Pancreas (tissue), 10 donors: ENCODE results near the gene TNIK. TPM values are rescaled to one million over a fixed set of nuclear protein-coding genes. Genes with fewer than 3 reads are reported as not detected.
A peak's percentile ranks its signal among the peaks of the same experiment; 100 is the strongest.

Source experiments
- ATAC-seq, 4 donors: fragments of 200-7000 bp; cut with Tn5 transposase; one replicate each; pipeline versions ENCODE4 v1.8.0 to v1.9.1; 2020; ENCODE audit warnings: mild to moderate bottlenecking in 4 of 4, moderate library complexity in 4 of 4
- DNase-seq, 6 donors: peaks; one replicate each; pipeline ENCODE4 v3.0.0-alpha.2; 2020
- FAIRE-seq: peaks from 2 replicates; lab custom pipeline; 2012; peaks lifted over from hg19 to GRCh38; lab: Jason Lieb, UNC
- H3K27ac ChIP-seq, 4 donors: fragments of 200-600 bp; sonication (generic); 1 replicate in 3 of 4; 2 replicates in 1 of 4; pipeline versions ENCODE4 v1.5.0 to v1.8.0; 2020
- H3K27me3 ChIP-seq, 4 donors: fragments of 200-600 bp; one replicate each; pipeline ENCODE4 v1.8.0; 2021
- H3K36me3 ChIP-seq, 3 donors: fragments of 200-600 bp; sonication (generic) in 1 of 3; one replicate each; pipeline versions ENCODE4 v1.5.0 to v1.8.0; 2020 to 2021
- H3K4me1 ChIP-seq, 3 donors: fragments of 200-600 bp; one replicate each; pipeline ENCODE4 v1.8.0; 2021
- H3K4me3 ChIP-seq, 4 donors: fragments of 200-600 bp; sonication (generic) in 2 of 4; one replicate each; pipeline versions ENCODE4 v1.5.0 to v1.8.0; 2020 to 2021
- H3K9me3 ChIP-seq, 4 donors: fragments of 200-600 bp; one replicate each; pipeline ENCODE4 v1.8.0; 2021
- WGBS, 2 donors: extraction: QIAGEN DNeasy Blood & Tissue Kit; methylation state at CpG; one replicate each; pipeline ENCODE4 v1.1.7; 2013; 5-methylcytosine and 5-hydroxymethylcytosine counted together
- intact Hi-C, 3 donors: fragments of 100-400 bp; cut with DNase I; formaldehyde crosslinking; loops; one replicate each; pipeline versions ENCODE4 v1.11.1 to v1.14.2; 2022
- polyA plus RNA-seq, 2 donors: library from polyadenylated mRNA; stranded (reverse); fragments of 200-250 nt; gene quantifications; one replicate each; pipeline ENCODE4 v1.2.3, GENCODE V29; 2013
- total RNA-seq, 6 donors: library from RNA; stranded (reverse); fragmentation: NEBNext Ultra II Directional in 4 of 6; extraction: Animal tissue kit (Norgen Biotek cat#: 25700) in 4 of 6; gene quantifications; one replicate each; pipeline versions ENCODE4 v1.2.1 to v1.2.4, GENCODE V29; 2021 to 2023
- TF ChIP-seq, protein P1 (sequence below), 4 donors: fragments of 200-600 bp; sonication (generic) in 3 of 4; IDR thresholded peaks; one replicate each; pipeline versions ENCODE4 v1.5.0 to v1.8.0; 2021; ENCODE audit warnings: antibody characterized with exemption in 4 of 4
- donor health status: healthy with polysubstance abuse.
- donor health status: DM: no; HTN: no; CAD: no; lungs with moderate emphysema.
- donor health status: DM: no; HTN: no; CAD: no.
- donor health status: control.
- donor health status: control.
- donor health status: Bipolar disorder and iron deficiency.
- donor health status: DM: yes; HTN: yes; CAD: no.
- donor health status: DM: no; HTN: no; CAD: no.
- donor health status: DM: no; HTN: no; CAD: no.
- donor health status: DM: yes; HTN: yes; CAD: no.

Gene TNIK
- total and polyA plus RNA-seq, 8 donors, result 3.5 to 13.6 (median 5.8) TPM

GRCh38 chr3:171327441-171328174, 132.6 kb downstream of the TNIK start:
- 95 to 98% methylated on average over 7 of the region's 7 CpGs for WGBS, 2 donors

GRCh38 chr3:171326717-171327440, 133.3 kb downstream of the TNIK start:
- DNase-seq (no peak), FAIRE-seq (no peak), ATAC-seq (no peak)
- H3K27me3 ChIP-seq, result no peaks in the 10 kb centered on the region
- H3K9me3 ChIP-seq, result no peaks in the 10 kb centered on the region
- TF ChIP-seq, protein P1, sequence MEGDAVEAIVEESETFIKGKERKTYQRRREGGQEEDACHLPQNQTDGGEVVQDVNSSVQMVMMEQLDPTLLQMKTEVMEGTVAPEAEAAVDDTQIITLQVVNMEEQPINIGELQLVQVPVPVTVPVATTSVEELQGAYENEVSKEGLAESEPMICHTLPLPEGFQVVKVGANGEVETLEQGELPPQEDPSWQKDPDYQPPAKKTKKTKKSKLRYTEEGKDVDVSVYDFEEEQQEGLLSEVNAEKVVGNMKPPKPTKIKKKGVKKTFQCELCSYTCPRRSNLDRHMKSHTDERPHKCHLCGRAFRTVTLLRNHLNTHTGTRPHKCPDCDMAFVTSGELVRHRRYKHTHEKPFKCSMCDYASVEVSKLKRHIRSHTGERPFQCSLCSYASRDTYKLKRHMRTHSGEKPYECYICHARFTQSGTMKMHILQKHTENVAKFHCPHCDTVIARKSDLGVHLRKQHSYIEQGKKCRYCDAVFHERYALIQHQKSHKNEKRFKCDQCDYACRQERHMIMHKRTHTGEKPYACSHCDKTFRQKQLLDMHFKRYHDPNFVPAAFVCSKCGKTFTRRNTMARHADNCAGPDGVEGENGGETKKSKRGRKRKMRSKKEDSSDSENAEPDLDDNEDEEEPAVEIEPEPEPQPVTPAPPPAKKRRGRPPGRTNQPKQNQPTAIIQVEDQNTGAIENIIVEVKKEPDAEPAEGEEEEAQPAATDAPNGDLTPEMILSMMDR (IDR thresholded peaks at IDR 0.05), result no peak
- no peaks in the 10 kb centered on the region for H3K36me3 ChIP-seq
- intact Hi-C loops, result no loop called here
- H3K4me1 ChIP-seq, result peaks cover 4 to 25% (median 16%) of the 10 kb centered on the region in 3 donors
- WGBS, 2 donors, result 94 to 96% methylated on average over 1 of the region's 1 CpG
- H3K27ac ChIP-seq, result no peak overlapping the region
- no peak overlapping the region for H3K4me3 ChIP-seq

More at GRCh38 chr3:171327441-171328174, 132.6 kb downstream of the TNIK start:
- H3K4me3 ChIP-seq, result no peak overlapping the region
- intact Hi-C loops, result no loop called here
- H3K36me3 ChIP-seq, result no peaks in the 10 kb centered on the region
- H3K27me3 ChIP-seq, result no peaks in the 10 kb centered on the region
- peaks cover 0 to 18% (median 12%) of the 10 kb centered on the region in 3 donors for H3K4me1 ChIP-seq
- no peak overlapping the region for H3K27ac ChIP-seq
- ATAC-seq (no peak), FAIRE-seq (no peak), DNase-seq (no peak)
- H3K9me3 ChIP-seq, result no peaks in the 10 kb centered on the region
- TF ChIP-seq, protein P1 (IDR thresholded peaks at IDR 0.05), result no peak

GRCh38 chr3:171323938-171324536, 136.2 kb downstream of the TNIK start:
- H3K4me3 ChIP-seq, result peak overlapping the region in 1 of 4 donors; percentile 10
- H3K4me1 ChIP-seq, result peaks cover 9 to 36% (median 26%) of the 10 kb centered on the region in 3 donors
- FAIRE-seq, result no peak
- peak in 4 of 6 donors; percentile 24 to 76 (median 54) for DNase-seq
- 25 to 38% methylated on average over 3 of the region's 3 CpGs for WGBS, 2 donors
- no peaks in the 10 kb centered on the region for H3K36me3 ChIP-seq
- intact Hi-C loops, result no loop called here
- peak overlapping the region; percentile 3 to 73 (median 58) for H3K27ac ChIP-seq
- no peaks in the 10 kb centered on the region for H3K27me3 ChIP-seq
- TF ChIP-seq, protein P1 (IDR thresholded peaks at IDR 0.05), result no peak
- no peaks in the 10 kb centered on the region for H3K9me3 ChIP-seq
- ATAC-seq, result peak; percentile 77 to 91 (median 90)

GRCh38 chr3:171321559-171322360, 138.4 kb downstream of the TNIK start:
- Histone ChIP-seq H3K4me1 (peaks cover 9 to 26% (median 20%) of the 10 kb centered on the region in 3 donors), H3K27ac (no peak overlapping the region), H3K4me3 (no peak overlapping the region), H3K36me3 (no peaks in the 10 kb centered on the region), H3K9me3 (no peaks in the 10 kb centered on the region), H3K27me3 (no peaks in the 10 kb centered on the region)
- 22 to 49% methylated on average over 3 of the region's 3 CpGs for WGBS, 2 donors
- no peak for DNase-seq
- intact Hi-C loops, result no loop called here
- TF ChIP-seq, protein P1 (IDR thresholded peaks at IDR 0.05), result no peak
- ATAC-seq, result no peak
- FAIRE-seq, result no peak
